Daoy (cell line): ENCODE results near the gene OR2S2. TPM values are rescaled to one million over a fixed set of nuclear protein-coding genes. Genes with fewer than 3 reads are reported as not detected.
"Not testable (repeated sequence)": the region's sequence is repeated elsewhere in the genome, so short reads cannot be mapped to it uniquely, and the experiment has no call there.

Experiments
- DNase-seq: peaks from one replicate; pipeline ENCODE4 v3.0.0-alpha.2; 2015; ENCODE audit warnings: low read depth
- total RNA-seq: library from RNA; depleted of rRNA; stranded (reverse); fragments of >200 nt; shearing (Covaris generic); gene quantifications from 2 replicates; pipeline ENCODE4 v1.2.3, GENCODE V29; 2014; rRNA removed

OR2S2 gene
- total RNA-seq = not detected in 2 replicates

DNA sequence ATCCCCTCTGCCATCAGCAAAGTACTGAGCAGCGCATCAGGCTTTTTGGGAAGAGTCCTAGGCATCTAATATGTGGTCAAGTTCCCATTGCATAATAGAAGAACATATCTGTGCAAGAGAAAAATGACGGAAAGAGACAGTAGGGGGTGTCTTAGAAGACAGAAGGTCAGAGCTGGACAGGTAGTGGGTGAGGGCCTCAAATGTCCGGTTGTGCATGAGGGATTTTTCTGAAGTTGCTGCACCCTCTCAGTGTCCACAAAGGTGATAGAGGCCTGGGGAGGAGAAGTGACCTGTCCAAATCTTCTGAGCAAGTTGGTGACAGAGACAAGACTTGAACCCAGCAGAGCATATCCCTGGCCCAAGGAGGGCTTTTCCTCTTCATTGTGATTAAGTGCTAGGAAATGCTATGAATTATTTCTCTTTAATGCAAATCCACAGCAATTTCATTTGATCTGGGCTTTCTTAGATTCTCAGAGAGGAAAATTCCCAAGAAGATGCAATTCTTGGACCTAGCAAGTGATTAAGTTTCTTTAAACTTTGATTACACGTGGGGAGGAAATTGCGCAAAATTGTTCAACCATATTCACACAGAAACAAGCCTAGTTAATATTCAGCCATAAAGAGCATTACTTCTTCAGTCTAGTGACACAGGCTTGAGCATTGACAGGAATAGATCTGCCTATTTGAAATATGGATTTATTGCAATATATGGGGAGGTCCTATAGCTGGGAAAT is at the start of gene OR2S2:
OR2S2 (minus strand) TSS at position 51 of the 734 bp plus-strand sequence. CDS start 56 bp downstream, outside the sequence.
- no peak for DNase-seq

DNA sequence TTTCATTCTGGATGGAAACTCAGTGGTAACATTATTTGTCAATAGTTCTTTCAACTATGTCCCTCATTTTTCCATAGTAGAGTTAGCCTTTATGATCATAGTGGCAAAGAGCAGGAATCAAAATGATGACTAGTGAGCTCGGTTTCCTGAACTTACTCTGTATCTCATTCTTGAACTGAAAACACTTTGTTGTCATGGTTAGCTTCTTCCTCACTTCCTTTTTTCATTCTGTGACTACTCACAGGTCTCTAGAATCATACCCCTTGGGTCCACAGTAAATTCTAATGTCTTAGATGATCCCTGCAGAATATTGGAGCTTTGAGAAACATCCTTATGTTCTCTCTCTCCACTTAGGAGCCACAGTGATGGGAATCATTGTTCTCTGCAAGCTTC is 49.4 kb upstream of the OR2S2 start:
- no peak for DNase-seq

- no peak for DNase-seq
These were observed 48.8 kb upstream of the OR2S2 start for GRCh38 chr9:36006549-36007315.

DNA sequence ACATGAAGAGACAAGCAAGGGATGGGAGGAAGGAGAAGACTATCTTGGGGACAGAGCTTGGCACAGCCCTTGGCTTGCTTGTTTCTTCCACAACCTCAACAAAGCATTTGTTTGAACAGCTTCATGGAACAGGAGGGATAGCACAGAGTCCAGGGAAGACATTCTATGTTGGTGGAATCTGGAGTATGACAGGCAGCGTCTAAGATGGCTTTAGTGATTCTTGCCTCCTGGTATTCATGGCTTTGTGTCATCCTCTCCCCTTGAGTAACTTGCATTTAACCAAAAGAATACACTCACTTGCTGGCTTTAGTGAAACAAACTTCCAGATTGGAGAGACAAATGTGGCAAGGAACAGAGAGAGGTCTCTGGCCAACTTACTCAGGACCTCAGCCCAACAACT is 47.9 kb upstream of the OR2S2 start:
- DNase-seq = no peak

DNA sequence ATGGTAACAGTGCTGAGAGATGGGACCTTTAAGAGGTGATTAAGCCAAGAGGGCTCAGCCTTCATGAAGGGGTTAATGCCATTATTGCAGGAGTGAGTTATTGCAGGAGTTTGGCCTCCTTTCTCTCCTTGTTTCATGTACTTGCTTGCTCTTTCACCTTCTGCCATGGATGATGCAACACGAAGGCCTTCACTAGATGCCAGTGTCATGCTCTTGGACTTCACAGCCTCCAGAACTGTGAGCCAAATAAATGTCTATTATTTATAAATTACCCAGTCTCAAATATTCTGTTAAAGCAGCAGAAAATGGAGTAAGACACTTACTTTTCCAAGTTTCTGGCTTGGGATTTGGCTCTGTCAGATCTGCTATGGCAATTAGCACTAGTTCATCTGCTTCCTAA is 40.4 kb upstream of the OR2S2 start:
- no peak for DNase-seq

GRCh38 chr9:35997016-35997415 is 39.1 kb upstream of the OR2S2 start:
- not testable (repeated sequence) for DNase-seq

DNA sequence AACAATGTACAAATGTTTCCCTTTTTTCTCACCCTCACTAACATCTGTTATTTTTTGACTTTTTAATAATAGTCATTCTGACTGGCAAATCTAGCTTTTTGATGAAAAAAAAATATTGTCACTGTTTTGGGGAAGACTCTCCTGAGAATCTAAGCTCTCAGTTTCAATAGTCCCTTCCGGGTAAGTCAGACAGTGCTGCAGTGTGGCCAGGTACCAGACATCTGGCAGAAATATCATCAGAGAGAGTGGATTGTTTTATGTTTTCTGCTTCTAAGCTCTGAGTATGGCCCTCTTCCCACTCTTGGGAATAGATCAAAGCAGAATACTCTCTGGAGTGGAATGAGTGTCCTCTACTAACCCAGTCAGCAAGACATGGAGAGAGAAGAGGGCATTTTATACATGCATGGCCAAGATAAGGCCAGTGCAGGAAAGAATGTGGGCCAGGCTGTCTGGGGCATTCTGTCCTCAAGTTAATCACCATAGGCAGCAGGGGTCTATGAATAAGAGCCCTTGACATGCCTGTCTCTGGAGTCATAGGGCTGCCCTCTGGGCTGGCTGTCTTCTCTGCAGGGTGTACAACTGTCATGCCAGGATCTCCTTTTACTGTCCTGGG is 38.5 kb upstream of the OR2S2 start:
- peak; percentile 84 for DNase-seq

DNA sequence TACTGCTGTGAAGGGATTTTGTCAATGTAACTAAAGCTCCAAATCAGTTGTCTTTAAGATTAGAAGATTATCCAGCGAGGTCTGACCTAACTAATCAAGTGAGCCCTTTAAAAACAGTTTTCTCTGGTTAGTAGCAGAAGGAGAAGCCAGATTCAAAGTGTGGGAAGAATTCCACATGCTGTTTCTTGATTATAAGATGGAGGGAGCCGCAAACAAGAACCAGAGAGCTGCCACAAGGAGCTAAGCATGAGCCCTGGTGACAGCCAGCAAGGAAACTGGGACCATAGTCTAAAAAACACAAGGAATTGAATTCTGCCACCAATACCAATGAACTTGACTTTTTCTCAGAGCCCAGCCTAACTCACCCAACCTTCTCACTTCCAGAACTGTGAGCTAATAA is 37.0 kb upstream of the OR2S2 start:
- DNase-seq = no peak

DNA sequence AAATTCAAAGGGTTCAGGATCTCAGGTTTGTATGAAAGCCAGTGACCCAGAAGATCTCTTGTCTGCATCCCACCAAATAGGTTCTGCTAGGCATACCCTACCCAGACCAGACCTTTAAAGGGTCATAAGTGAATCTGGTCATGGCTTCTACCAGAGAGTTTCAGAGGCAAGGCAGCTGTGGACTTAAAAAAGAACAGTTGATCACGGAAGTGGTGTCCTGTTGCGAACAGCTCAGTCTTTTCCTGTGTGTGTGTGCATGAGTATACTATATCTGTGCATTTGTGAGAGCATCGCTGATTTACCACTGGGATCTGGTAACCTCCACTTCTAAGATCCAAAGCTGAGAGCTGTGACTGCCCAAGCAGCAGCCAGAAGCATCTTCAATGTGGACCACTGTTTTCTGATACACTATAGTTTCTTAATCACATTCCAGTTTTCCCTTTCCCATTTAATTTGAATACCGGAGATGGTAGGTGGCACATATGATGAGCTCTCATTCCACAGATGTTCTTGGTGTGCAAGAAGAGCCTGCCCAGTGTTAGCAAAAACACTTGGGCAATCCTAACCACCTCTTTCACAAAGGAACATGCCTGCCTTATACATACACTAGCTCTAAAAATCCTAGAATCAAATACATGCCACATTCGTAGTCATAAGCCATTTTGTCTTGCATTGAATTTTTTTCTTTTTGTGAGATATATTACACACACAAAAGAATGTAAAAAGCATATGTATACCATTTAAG is 36.2 kb upstream of the OR2S2 start:
- no peak for DNase-seq

- DNase-seq = peak; percentile 19
These were observed 35.2 kb upstream of the OR2S2 start for GRCh38 chr9:35993136-35993535.

DNA sequence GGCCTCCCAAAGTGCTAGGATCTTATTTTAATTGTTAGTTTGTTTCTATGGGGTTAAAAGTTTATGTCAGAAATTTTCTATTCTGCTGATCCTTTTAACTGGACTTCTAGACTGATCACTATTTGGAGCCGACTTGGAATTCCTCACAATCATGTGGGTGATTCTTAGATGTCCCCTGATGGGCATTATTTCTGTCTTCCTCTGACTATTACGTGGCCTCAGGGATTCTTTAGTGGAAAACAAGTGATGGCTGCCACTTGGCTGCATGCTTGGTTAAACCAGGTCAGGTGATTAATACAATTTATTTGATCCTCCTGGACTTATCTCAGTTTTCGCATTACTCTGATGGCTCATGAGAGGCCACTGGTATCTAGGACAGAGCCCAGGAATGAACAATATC is 32.2 kb upstream of the OR2S2 start:
- no peak for DNase-seq

DNA sequence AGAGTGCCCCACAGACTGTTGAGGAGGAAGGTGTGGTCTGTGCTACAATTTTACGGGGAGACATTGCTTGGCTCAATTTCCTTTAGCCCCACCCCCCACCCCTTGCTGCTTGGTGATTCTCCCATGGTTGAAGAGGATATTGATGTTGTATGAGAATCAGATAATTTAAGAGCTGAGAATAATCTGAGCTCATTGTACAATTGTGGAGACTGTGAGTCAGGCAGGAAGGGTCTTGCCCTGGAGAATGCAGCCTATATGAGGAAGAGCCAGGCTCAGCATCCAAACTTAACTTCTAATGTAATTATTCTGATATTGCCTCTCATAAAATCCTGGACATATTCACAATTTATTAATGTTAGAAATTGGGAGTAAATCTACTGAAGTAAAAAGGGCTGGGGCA is 26.1 kb upstream of the OR2S2 start:
- DNase-seq = no peak

DNA sequence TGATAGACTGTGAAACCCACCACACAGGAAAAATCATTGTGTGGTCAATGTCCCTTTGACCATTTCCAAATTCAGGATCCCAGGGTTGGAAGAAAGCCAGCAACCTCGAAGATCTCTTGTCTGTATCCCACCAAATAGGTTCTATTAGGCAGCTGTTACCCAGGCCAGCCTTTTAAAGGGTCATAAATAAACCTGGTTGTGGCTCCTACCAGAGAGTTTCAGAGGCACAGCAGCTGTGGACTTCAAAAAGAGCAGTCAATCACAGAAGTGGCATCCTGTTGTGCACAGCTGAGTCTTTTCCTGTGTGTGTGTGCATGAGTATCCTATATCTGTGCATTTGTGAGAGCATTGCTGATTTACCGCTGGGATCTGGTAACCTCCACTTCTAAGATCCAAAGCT is 23.7 kb upstream of the OR2S2 start:
- DNase-seq = no peak

- DNase-seq = no peak
These were observed 22.5 kb upstream of the OR2S2 start for GRCh38 chr9:35980289-35981011.

- no peak for DNase-seq
These were observed 20.8 kb upstream of the OR2S2 start for GRCh38 chr9:35978792-35979191.

GRCh38 chr9:35976726-35977125 is 18.8 kb upstream of the OR2S2 start:
- no peak for DNase-seq

GRCh38 chr9:35974800-35975199 is 16.8 kb upstream of the OR2S2 start:
- no peak for DNase-seq

GRCh38 chr9:35972093-35972492 is 14.1 kb upstream of the OR2S2 start:
- DNase-seq = no peak

GRCh38 chr9:35967042-35967441 is 9.1 kb upstream of the OR2S2 start:
- DNase-seq = no peak

DNA sequence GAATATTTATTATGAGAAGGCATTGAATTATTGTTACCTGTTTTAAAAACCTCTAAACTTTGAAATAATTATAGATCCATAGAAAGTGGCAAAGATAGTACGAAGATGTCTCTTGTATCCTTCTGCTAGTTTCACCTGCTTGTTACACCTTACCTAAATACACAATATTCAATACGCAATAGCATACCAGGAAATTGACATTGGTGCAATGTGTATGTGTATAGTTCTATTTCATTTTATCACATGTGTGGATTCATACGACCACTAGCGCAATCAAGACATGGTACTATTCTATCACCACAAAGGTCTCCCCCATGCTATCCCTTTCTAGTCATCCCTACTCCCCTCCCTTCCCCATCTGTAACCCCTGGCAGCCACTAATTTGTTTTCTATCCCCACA is 8.5 kb upstream of the OR2S2 start:
- no peak for DNase-seq

DNA sequence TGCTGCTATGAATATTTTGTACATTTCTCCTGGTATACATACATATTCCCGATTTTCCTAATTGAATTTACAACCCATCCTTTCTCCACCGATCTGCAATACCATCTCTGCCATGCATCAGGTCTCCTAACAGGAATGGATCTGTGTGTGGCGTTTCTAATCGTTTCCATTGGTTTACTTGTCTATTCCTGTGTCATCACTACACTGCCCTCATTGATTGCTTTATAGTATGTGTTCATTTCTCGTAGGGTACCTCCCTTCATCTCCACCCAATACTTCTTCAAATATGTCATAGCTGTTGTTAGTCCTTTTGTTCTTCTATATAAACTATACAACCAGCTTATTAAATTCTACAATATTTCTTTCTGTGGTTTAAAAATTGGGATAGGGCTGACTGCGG is 7.1 kb upstream of the OR2S2 start:
- no peak for DNase-seq
